ENCODE measurements around the gene NFE2L1.

- TF ChIP-seq CTCF (IDR thresholded peaks at IDR 0.05) = no peak
- TF ChIP-seq EP300 (IDR thresholded peaks at IDR 0.05; ENCODE audit: low read depth) = no peak
- no peak for TF ChIP-seq POLR2AphosphoS5 (IDR thresholded peaks at IDR 0.05)
- no peak for TF ChIP-seq POLR2A (IDR thresholded peaks at IDR 0.05)
Observed at GRCh38 chr17:48066192-48066591, 18.0 kb downstream of the NFE2L1 start.
